Naive thymus-derived CD4-positive, alpha-beta T cell (primary cell): ENCODE data around the gene SLC22A31. TPM values are rescaled to one million over a fixed set of nuclear protein-coding genes. Genes with fewer than 3 reads are reported as not detected.

Source experiments
- ATAC-seq: fragments of 150-1000 bp; cut with Tn5 transposase; 2 replicates; pipeline ENCODE4 v1.10.0; 2021; ENCODE audit warnings: mild to moderate bottlenecking, moderate library complexity
- CTCF ChIA-PET: fragments of 350-600 bp; sonication (Branson Sonifier 250); formaldehyde crosslinking; loops from one replicate; lab custom pipeline; 2021; ENCODE audit warnings: antibody characterized with exemption; lab: Charles Lee
- POLR2A ChIA-PET: fragments of 350-600 bp; sonication (Branson Sonifier 250); formaldehyde crosslinking; loops from one replicate; lab custom pipeline; 2021; ENCODE audit warnings: antibody characterized with exemption, inconsistent platforms; lab: Charles Lee
- DNase-seq, 9 donors: peaks; one replicate each; pipeline versions ENCODE4 v3.0.0 to v3.0.0-alpha.2; 2020 to 2022; ENCODE audit warnings: mixed read lengths in 1 of 9
- H3K27ac ChIP-seq: one replicate; pipeline ENCODE4 v1.7.0; 2013; ENCODE audit warnings: mild to moderate bottlenecking, low read depth, low read length, moderate library complexity
- H3K27me3 ChIP-seq, 2 donors: one replicate each; pipeline ENCODE4 v1.7.0; 2013; ENCODE audit warnings: low read length in 2 of 2, mild to moderate bottlenecking in 2 of 2, moderate library complexity in 2 of 2; ENCODE audit not compliant: control insufficient read depth in 2 of 2, insufficient read depth in 2 of 2
- H3K36me3 ChIP-seq, 3 experiments: 1 replicate in 2 of 3; 2 replicates in 1 of 3; pipeline ENCODE4 v1.7.0; 2013; ENCODE audit warnings: low read length in 3 of 3, mild to moderate bottlenecking in 3 of 3, moderate library complexity in 1 of 3; ENCODE audit not compliant: insufficient read depth in 3 of 3, control insufficient read depth in 2 of 3
- H3K4me1 ChIP-seq, 2 donors: one replicate each; pipeline ENCODE4 v1.7.0; 2013; ENCODE audit warnings: low read length in 2 of 2, mild to moderate bottlenecking in 2 of 2, moderate library complexity in 1 of 2; ENCODE audit not compliant: control insufficient read depth in 2 of 2, insufficient read depth in 2 of 2
- H3K4me3 ChIP-seq: 2 replicates; pipeline ENCODE4 v1.7.0; 2013; ENCODE audit warnings: mild to moderate bottlenecking, low read length
- H3K9me3 ChIP-seq, 3 experiments: 1 replicate in 2 of 3; 2 replicates in 1 of 3; pipeline ENCODE4 v1.7.0; 2013; ENCODE audit warnings: low read length in 3 of 3; ENCODE audit not compliant: control insufficient read depth in 2 of 3
- H3K27ac Mint-ChIP-seq, 9 donors: one replicate each; pipeline ENCODE4 v1.8.0; 2020 to 2022; ENCODE audit warnings: mixed read lengths in 9 of 9, mild to moderate bottlenecking in 8 of 9, moderate library complexity in 5 of 9, inconsistent platforms in 2 of 9
- H3K27me3 Mint-ChIP-seq, 5 donors: one replicate each; pipeline ENCODE4 v1.8.0; 2021 to 2022; ENCODE audit warnings: mixed read lengths in 5 of 5, mild to moderate bottlenecking in 1 of 5
- H3K36me3 Mint-ChIP-seq, 5 donors: one replicate each; pipeline ENCODE4 v1.8.0; 2020 to 2022; ENCODE audit warnings: mixed read lengths in 5 of 5, mild to moderate bottlenecking in 3 of 5, inconsistent platforms in 1 of 5
- H3K4me1 Mint-ChIP-seq, 7 donors: one replicate each; pipeline ENCODE4 v1.8.0; 2020 to 2022; ENCODE audit warnings: mixed read lengths in 7 of 7, mild to moderate bottlenecking in 3 of 7, inconsistent platforms in 1 of 7
- H3K4me3 Mint-ChIP-seq, 10 donors: one replicate each; pipeline ENCODE4 v1.8.0; 2020 to 2022; ENCODE audit warnings: mild to moderate bottlenecking in 10 of 10, mixed read lengths in 10 of 10, moderate library complexity in 6 of 10, inconsistent platforms in 2 of 10
- H3K9me3 Mint-ChIP-seq, 11 donors: one replicate each; pipeline ENCODE4 v1.8.0; 2020 to 2022; ENCODE audit warnings: mixed read lengths in 11 of 11, mild to moderate bottlenecking in 4 of 11, inconsistent platforms in 1 of 11, moderate library complexity in 1 of 11
- intact Hi-C, 2 donors: fragments of 100-400 bp; cut with micrococcal nuclease; formaldehyde crosslinking; loops; one replicate each; pipeline ENCODE4 v1.15.1; 2023
- polyA plus RNA-seq, 2 donors: library from polyadenylated mRNA; unstranded; fragments of 300-500 nt; fragmentation: Illumina TruSeq; gene quantifications; one replicate each; pipeline ENCODE4 v1.2.3, GENCODE V29; 2021
- total RNA-seq, 6 experiments: library from RNA in 5 of 6; stranded (reverse) in 5 of 6; gene quantifications; 1 replicate in 5 of 6; 2 replicates in 1 of 6; pipeline ENCODE4 v1.2.3 and lab custom pipeline; 2021 to 2026

The SLC22A31 gene
- total and polyA plus RNA-seq, 7 experiments from 2014 or later, result 0.33 to 4.4 (median 1.8) TPM

DNA sequence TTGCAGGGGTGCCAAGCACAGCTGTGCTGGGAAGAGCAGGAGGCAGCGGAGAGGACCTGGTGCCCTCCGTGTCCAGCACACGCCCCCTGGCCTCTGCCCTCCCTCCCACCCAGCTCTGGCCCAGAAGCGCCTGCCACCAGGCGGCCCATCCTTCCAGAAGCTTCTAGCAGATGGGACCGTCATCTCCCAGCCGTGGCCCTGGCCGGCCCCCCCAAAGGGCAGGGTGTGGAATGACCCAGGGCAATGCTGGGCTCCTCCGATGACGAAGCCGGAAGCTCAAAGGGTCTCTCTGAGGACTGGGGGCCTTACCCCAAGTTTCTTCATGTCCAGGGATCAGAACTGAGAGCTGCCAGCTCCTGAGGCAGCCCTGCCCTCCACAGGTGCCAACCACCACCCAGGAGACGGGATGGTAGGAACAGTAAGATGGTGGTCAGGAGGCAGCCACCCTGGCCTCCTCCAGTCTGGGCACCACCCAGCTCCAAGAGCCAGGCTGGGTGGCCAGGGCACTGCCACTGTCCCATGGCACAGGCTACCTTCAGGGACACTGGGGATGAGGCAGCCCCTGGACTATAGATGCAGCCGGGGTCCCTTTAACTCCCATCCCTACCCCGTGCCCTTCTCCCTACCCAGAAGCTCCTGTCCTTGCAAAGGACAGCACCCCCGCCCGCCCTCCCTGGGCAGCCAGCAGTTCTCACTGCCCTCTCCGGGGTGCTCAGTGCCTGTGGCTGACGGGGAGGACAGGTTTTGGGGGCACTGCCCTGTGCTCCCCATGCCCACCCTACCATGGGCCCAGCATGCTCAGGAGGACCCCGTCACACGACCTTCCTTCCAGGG lies 35.3 kb downstream of the SLC22A31 start:
- no peak for DNase-seq
- Histone ChIP-seq H3K4me1 (peaks cover 0 to 11% of the 10 kb centered on the region in 2 donors), H3K36me3 (no peaks in the 10 kb centered on the region), H3K27me3 (no peaks in the 10 kb centered on the region), H3K27ac (no peak overlapping the region), H3K4me3 (no peak overlapping the region), H3K9me3 (no peaks in the 10 kb centered on the region)
- ChIA-PET POLR2A (no interaction called here), CTCF (interaction anchor here (1.2 kb wide), 1 partner anchor 221 kb away, joined by 4 read pairs; no protein-coding TSS in a partner anchor)
- no peak for ATAC-seq
- Mint-ChIP-seq H3K9me3 (peaks cover 0 to 4% (median 0%) of the 10 kb centered on the region in 11 donors), H3K4me3 (no peak overlapping the region), H3K27ac (no peak overlapping the region), H3K27me3 (peaks cover 0 to 6% (median 0%) of the 10 kb centered on the region in 5 donors), H3K4me1 (peaks cover 0 to 3% (median 0%) of the 10 kb centered on the region in 7 donors), H3K36me3 (no peaks in the 10 kb centered on the region)
- intact Hi-C loops, result no loop called here

DNA sequence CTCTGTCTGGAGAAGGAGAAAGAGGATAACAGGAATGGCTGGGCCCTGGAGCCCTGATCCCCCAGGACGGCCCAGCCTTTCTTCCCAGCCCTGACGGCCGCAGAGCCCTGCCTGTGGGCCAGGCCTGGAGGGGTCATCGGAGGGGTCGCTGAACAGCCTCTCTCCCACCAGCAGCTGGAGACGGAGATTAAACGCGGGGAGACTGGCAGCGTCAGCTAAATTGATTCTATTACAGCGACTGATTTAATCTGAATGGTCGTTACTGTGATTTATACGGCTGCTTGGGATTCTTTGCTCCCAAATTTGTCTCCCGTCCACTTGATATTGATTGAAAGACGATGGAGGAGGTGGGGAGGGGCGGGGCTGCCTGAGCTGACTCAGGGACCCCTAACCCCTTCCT lies 35.9 kb downstream of the SLC22A31 start:
- Histone ChIP-seq H3K27ac (no peak overlapping the region), H3K4me1 (peaks cover 0 to 8% of the 10 kb centered on the region in 2 donors), H3K27me3 (no peaks in the 10 kb centered on the region), H3K9me3 (no peaks in the 10 kb centered on the region), H3K4me3 (no peak overlapping the region), H3K36me3 (no peaks in the 10 kb centered on the region)
- ATAC-seq (no peak), DNase-seq (no peak)
- no peaks in the 10 kb centered on the region for H3K36me3 Mint-ChIP-seq
- CTCF ChIA-PET, result interaction anchor here (1.2 kb wide), 1 partner anchor 220 kb away, joined by 4 read pairs; no protein-coding TSS in a partner anchor
- POLR2A ChIA-PET, result no interaction called here
- intact Hi-C loops, result no loop called here
- peaks cover 0 to 3% (median 0%) of the 10 kb centered on the region in 7 donors for H3K4me1 Mint-ChIP-seq
- H3K27me3 Mint-ChIP-seq, result peaks cover 0 to 6% (median 0%) of the 10 kb centered on the region in 5 donors
- H3K4me3 Mint-ChIP-seq, result no peak overlapping the region
- H3K27ac Mint-ChIP-seq, result no peak overlapping the region
- H3K9me3 Mint-ChIP-seq, result peaks cover 0 to 5% (median 0%) of the 10 kb centered on the region in 11 donors

DNA sequence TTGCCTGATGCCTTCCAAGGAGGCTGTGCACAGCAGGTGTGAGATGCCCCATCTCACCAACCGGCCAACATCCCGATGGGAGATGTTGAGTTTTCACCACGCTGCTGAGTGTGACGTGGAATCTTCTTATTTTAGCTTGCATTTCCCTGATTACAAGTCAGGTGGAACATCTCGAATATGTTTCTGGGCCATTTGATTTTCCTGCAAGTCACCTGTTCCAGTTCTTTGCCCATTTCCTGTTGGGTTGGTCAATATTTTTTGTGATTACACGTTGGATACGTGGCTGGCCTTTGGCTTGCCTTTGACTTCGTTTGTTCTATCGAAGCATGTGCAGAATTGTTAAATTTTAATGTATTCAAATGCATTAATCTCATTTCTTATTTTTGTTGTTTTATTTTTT lies 37.0 kb downstream of the SLC22A31 start:
- H3K27ac Mint-ChIP-seq, result no peak overlapping the region
- POLR2A ChIA-PET, result no interaction called here
- no peaks in the 10 kb centered on the region for H3K36me3 Mint-ChIP-seq
- H3K4me1 Mint-ChIP-seq, result peaks cover 0 to 6% (median 2%) of the 10 kb centered on the region in 7 donors
- no peak overlapping the region for H3K4me3 Mint-ChIP-seq
- Histone ChIP-seq H3K9me3 (no peaks in the 10 kb centered on the region), H3K27me3 (no peaks in the 10 kb centered on the region), H3K36me3 (no peaks in the 10 kb centered on the region), H3K4me1 (peaks cover 0 to 8% of the 10 kb centered on the region in 2 donors), H3K4me3 (no peak overlapping the region), H3K27ac (no peak overlapping the region)
- intact Hi-C loops, result no loop called here
- CTCF ChIA-PET, result no interaction called here
- no peak for DNase-seq
- H3K27me3 Mint-ChIP-seq, result peaks cover 0 to 6% (median 0%) of the 10 kb centered on the region in 5 donors
- ATAC-seq, result no peak
- H3K9me3 Mint-ChIP-seq, result peaks cover 0 to 5% (median 0%) of the 10 kb centered on the region in 11 donors

DNA sequence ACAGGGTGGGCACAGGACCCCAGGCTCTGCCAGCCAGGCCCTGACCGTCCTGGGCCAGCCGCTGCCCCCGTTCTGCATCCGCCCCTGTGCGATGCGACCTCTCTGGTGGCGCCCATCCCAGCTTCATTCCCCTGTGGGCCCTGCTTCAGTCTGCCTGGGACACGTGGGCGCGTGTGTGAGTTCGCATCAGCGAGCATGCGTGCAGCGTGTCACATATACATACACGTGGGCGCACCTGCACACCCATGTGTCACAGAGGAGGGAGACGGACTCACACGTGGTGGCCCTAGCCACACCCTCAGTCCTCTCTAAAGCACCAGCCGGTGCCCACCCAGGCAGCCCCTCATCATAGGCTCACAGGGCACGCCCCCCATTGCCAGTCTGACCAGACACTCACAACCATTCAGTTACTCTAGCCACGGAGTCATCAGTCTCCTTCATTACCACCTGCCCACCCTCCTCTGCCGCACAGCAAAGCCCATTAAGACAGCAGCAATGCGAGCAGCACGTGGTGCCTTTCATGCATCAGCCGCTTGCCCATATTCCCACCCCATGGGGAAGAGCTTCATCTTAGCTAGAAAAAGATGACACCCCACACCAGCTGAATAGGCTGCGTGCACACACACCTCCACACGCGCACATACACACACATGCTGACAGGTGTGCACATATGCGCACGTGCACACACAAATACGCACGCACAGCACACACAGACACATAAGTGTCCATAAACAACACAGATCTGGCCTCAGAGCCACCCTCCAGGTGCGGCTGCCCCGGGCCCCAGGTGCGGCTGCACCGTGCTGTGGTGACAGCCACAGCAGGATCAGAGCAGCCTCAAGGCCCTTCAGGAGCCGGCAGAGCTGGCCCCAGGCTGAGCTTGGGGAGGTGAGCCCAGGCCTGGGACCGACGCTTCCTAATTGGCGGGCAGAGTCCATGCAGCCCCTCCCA lies 38.3 kb downstream of the SLC22A31 start:
- peaks cover 0 to 10% (median 0%) of the 10 kb centered on the region in 11 donors for H3K9me3 Mint-ChIP-seq
- Histone ChIP-seq H3K4me3 (no peak overlapping the region), H3K9me3 (no peaks in the 10 kb centered on the region), H3K27ac (no peak overlapping the region), H3K27me3 (no peaks in the 10 kb centered on the region), H3K4me1 (peaks cover 0 to under 1% of the 10 kb centered on the region in 2 donors), H3K36me3 (no peaks in the 10 kb centered on the region)
- ATAC-seq (no peak), DNase-seq (no peak)
- no peaks in the 10 kb centered on the region for H3K36me3 Mint-ChIP-seq
- peak overlapping the region in 1 of 10 donors; percentile 48 for H3K4me3 Mint-ChIP-seq
- peaks cover 0 to 10% (median 2%) of the 10 kb centered on the region in 7 donors for H3K4me1 Mint-ChIP-seq
- H3K27me3 Mint-ChIP-seq, result peaks cover 0 to 6% (median 0%) of the 10 kb centered on the region in 5 donors
- intact Hi-C loops, result no loop called here
- CTCF ChIA-PET, result no interaction called here
- H3K27ac Mint-ChIP-seq, result peak overlapping the region in 5 of 9 donors; percentile 25 to 80 (median 49)
- POLR2A ChIA-PET, result no interaction called here

DNA sequence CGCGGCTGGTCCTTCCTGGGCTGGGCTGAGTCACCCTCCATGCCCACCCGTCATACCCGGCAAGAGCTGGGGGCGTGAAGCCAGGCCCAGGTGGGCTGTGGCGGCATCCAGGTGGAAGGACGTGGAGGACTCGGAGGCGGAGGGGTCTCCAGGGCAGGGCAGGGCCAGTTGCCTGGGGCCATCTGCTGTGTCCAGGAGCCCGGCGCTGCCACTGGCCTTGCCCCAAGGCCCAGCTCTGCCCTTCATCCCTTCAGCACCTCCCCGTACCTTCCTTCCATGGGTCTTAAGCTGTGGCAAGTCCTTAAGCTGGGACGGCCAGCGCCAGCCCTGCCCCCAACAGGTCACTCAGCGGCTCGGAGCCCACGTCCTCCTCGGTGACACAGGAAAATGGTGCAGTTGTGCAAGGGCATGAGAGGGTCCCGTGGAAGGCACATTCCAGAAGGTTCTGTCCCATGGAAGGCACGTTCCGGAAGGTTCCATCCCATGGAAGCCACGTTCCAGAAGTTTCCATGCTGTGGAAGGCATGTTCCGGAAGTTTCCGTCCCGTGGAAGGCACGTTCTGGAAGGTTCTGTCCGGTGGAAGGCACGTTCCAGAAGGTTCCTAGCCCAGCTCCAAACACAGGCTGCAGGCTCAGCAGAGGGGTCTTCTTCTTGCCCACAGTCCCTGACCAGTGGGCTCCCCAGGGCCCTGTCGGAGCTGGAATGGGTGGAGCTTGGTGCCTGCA lies 39.2 kb downstream of the SLC22A31 start:
- H3K27me3 ChIP-seq, result no peaks in the 10 kb centered on the region
- DNase-seq (no peak), ATAC-seq (no peak)
- no peaks in the 10 kb centered on the region for H3K36me3 ChIP-seq
- H3K27ac Mint-ChIP-seq, result no peak overlapping the region
- no peaks in the 10 kb centered on the region for H3K9me3 ChIP-seq
- H3K4me1 ChIP-seq, result no peaks in the 10 kb centered on the region
- CTCF ChIA-PET, result no interaction called here
- no peaks in the 10 kb centered on the region for H3K27me3 Mint-ChIP-seq
- H3K4me1 Mint-ChIP-seq, result peaks cover 0 to 10% (median under 1%) of the 10 kb centered on the region in 7 donors
- intact Hi-C loops, result no loop called here
- H3K36me3 Mint-ChIP-seq, result no peaks in the 10 kb centered on the region
- no peak overlapping the region for H3K4me3 ChIP-seq
- peaks cover 0 to 10% (median 0%) of the 10 kb centered on the region in 11 donors for H3K9me3 Mint-ChIP-seq
- POLR2A ChIA-PET, result no interaction called here
- no peak overlapping the region for H3K4me3 Mint-ChIP-seq
- H3K27ac ChIP-seq, result no peak overlapping the region

DNA sequence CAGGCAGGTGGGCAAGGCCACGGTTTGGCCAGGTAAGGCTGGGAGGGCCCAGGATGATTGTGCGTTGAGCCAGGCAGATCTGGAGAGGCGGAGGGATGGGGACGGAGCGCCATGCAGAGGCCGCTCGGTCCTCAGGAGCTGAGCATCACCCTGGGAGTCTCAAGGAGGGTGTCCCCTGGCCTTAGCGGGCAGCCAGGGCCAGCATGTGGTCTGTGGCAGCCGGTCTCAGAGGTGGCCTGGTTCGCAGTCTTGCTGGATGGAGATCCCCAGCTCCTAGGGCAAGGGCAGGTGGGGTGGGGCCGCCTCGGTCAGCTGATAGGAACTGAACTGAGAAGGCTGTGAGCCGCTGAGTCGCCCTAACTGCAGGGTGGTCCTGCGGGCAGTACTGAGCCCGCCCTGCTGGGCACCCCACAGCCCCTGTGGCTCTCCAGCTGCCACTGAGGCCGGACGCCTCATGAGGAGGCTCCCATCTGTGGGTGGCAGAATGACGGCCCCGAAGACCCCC lies 40.4 kb downstream of the SLC22A31 start:
- Histone ChIP-seq H3K9me3 (no peaks in the 10 kb centered on the region), H3K36me3 (no peaks in the 10 kb centered on the region), H3K4me1 (no peaks in the 10 kb centered on the region), H3K27ac (no peak overlapping the region), H3K27me3 (no peaks in the 10 kb centered on the region), H3K4me3 (no peak overlapping the region)
- no peak for ATAC-seq
- intact Hi-C loops, result no loop called here
- ChIA-PET CTCF (no interaction called here), POLR2A (no interaction called here)
- Mint-ChIP-seq H3K27me3 (no peaks in the 10 kb centered on the region), H3K4me1 (peaks cover 0 to 12% (median 8%) of the 10 kb centered on the region in 7 donors), H3K4me3 (no peak overlapping the region), H3K27ac (no peak overlapping the region), H3K36me3 (no peaks in the 10 kb centered on the region), H3K9me3 (peaks cover 0 to 10% (median 0%) of the 10 kb centered on the region in 11 donors)
- DNase-seq, result no peak
